Adrenal gland (tissue), 12 donors: ENCODE measurements around the gene PDHX. TPM values are rescaled to one million over a fixed set of nuclear protein-coding genes. Genes with fewer than 3 reads are reported as not detected.

Experiments
- DNase-seq, 7 donors: peaks; one replicate each; pipeline ENCODE4 v3.0.0-alpha.2; 2019 to 2020
- H3K27ac ChIP-seq, 5 donors: fragments of 200-600 bp; sonication (generic) in 4 of 5; 1 replicate in 3 of 5; 2 replicates in 2 of 5; pipeline versions ENCODE4 v1.5.1 to v1.8.0; 2016 to 2020; ENCODE audit warnings: mild to moderate bottlenecking in 1 of 5
- H3K27me3 ChIP-seq: fragments of 200-600 bp; 2 replicates; pipeline ENCODE4 v1.8.0; 2021
- H3K36me3 ChIP-seq, 2 donors: fragments of 200-600 bp; replicated peaks in 1 of 2; 1 replicate in 1 of 2; 2 replicates in 1 of 2; pipeline versions ENCODE4 v1.5.1 to v1.8.0; 2018 to 2022
- H3K4me1 ChIP-seq, 2 donors: fragments of 200-600 bp; replicated peaks in 1 of 2; 1 replicate in 1 of 2; 2 replicates in 1 of 2; pipeline versions ENCODE4 v1.5.1 to v1.8.0; 2018 to 2021
- H3K4me3 ChIP-seq, 4 donors: fragments of 200-600 bp; sonication (generic) in 3 of 4; one replicate each; pipeline ENCODE4 v1.5.1; 2016 to 2018
- H3K9me3 ChIP-seq, 3 donors: fragments of 200-600 bp; sonication (generic) in 1 of 3; replicated peaks in 1 of 3; 1 replicate in 2 of 3; 2 replicates in 1 of 3; pipeline versions ENCODE4 v1.5.1 to v1.8.0; 2016 to 2021
- POLR2A ChIP-seq, 2 donors: fragments of 450-650 bp; IDR thresholded peaks; one replicate each; pipeline ENCODE4 v1.6.1; 2017; ENCODE audit warnings: antibody characterized with exemption in 2 of 2, mild to moderate bottlenecking in 2 of 2, moderate library complexity in 1 of 2
- WGBS, 4 donors: extraction: QIAGEN DNeasy Blood & Tissue Kit in 2 of 4; methylation state at CpG; one replicate each; pipeline versions ENCODE4 v1.1.5 to v1.1.7; 2013 to 2017; 5-methylcytosine and 5-hydroxymethylcytosine counted together
- intact Hi-C, 2 donors: fragments of 100-400 bp; cut with DNase I; formaldehyde crosslinking; loops; one replicate each; pipeline versions ENCODE4 v1.14.1 to v1.15.0; 2022 to 2023
- polyA plus RNA-seq, 3 donors: library from polyadenylated mRNA; stranded (reverse); fragments of 200-250 nt in 2 of 3; fragments of 350-450 nt in 1 of 3; fragmentation: Illumina TruSeq in 1 of 3; extraction: RNeasy Lipid Tissue Mini Kit (QIAGEN cat#74804) in 1 of 3; gene quantifications; one replicate each; pipeline ENCODE4 v1.2.3, GENCODE V29; 2013 to 2014
- total RNA-seq, 9 donors: library from RNA; depleted of rRNA in 4 of 9; stranded (reverse); fragments of >200 nt in 4 of 9; fragments of 120-200 nt in 1 of 9; fragmentation: NEBNext Ultra II Directional in 1 of 9; extraction: Animal tissue kit (Norgen Biotek cat#: 25700) in 1 of 9; gene quantifications; one replicate each; pipeline versions ENCODE4 v1.1.0 to v1.2.4, GENCODE V29; 2013 to 2023
- TF ChIP-seq, protein P1 (sequence below), 6 experiments: fragments of 450-650 bp in 4 of 6; fragments of 200-600 bp in 2 of 6; sonication (generic) in 1 of 6; IDR thresholded peaks; 1 replicate in 5 of 6; 2 replicates in 1 of 6; pipeline versions ENCODE4 v1.5.1 to v1.8.0; 2016 to 2021; ENCODE audit warnings: antibody characterized with exemption in 6 of 6, mild to moderate bottlenecking in 2 of 6, moderate library complexity in 1 of 6
- donor health status: healthy with polysubstance abuse.
- donor health status: Bipolar disorder and iron deficiency.
- donor health status: DM: yes; HTN: yes; CAD: no.
- donor health status: DM: no; HTN: no; CAD: no.
- donor health status: DM: no; HTN: no; CAD: no.
- donor health status: DM: yes; HTN: yes; CAD: no.

Gene PDHX
- total and polyA plus RNA-seq, 12 donors, result 13.9 to 98.4 (median 45.6) TPM

DNA sequence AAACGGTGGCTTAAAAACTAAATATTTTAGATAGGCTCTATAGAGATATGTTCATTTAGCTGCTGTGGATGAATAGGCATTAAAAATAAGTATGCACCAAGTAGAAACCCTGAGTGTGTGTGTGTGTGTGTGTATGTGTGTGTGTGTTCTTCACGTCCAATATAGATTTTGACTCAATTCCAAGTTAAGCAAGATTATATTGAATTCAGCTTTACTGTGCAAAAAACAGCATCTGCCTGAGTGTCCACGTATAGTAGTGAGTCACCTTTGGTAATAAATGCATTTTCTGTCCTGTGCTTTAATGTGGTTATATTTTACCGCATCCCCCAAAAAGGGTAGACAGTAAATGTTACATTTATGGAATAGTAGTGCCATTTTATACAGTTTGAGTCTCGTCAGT is 71.2 kb downstream of the PDHX start:
- no peaks in the 10 kb centered on the region for H3K9me3 ChIP-seq
- TF ChIP-seq, protein P1, sequence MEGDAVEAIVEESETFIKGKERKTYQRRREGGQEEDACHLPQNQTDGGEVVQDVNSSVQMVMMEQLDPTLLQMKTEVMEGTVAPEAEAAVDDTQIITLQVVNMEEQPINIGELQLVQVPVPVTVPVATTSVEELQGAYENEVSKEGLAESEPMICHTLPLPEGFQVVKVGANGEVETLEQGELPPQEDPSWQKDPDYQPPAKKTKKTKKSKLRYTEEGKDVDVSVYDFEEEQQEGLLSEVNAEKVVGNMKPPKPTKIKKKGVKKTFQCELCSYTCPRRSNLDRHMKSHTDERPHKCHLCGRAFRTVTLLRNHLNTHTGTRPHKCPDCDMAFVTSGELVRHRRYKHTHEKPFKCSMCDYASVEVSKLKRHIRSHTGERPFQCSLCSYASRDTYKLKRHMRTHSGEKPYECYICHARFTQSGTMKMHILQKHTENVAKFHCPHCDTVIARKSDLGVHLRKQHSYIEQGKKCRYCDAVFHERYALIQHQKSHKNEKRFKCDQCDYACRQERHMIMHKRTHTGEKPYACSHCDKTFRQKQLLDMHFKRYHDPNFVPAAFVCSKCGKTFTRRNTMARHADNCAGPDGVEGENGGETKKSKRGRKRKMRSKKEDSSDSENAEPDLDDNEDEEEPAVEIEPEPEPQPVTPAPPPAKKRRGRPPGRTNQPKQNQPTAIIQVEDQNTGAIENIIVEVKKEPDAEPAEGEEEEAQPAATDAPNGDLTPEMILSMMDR (IDR thresholded peaks at IDR 0.05), result no peak
- TF ChIP-seq POLR2A (IDR thresholded peaks at IDR 0.05), result no peak
- H3K36me3 ChIP-seq, result peaks cover 0 to 19% of the 10 kb centered on the region in 2 donors
- no peak overlapping the region for H3K4me3 ChIP-seq
- WGBS, 4 donors, result 88 to 91% (median 88%) methylated on average over 5 of the region's 5 CpGs
- H3K4me1 ChIP-seq, result peaks cover 0 to 9% of the 10 kb centered on the region in 2 donors
- no peaks in the 10 kb centered on the region for H3K27me3 ChIP-seq
- intact Hi-C loops, result no loop called here
- no peak for DNase-seq
- H3K27ac ChIP-seq, result no peak overlapping the region

DNA sequence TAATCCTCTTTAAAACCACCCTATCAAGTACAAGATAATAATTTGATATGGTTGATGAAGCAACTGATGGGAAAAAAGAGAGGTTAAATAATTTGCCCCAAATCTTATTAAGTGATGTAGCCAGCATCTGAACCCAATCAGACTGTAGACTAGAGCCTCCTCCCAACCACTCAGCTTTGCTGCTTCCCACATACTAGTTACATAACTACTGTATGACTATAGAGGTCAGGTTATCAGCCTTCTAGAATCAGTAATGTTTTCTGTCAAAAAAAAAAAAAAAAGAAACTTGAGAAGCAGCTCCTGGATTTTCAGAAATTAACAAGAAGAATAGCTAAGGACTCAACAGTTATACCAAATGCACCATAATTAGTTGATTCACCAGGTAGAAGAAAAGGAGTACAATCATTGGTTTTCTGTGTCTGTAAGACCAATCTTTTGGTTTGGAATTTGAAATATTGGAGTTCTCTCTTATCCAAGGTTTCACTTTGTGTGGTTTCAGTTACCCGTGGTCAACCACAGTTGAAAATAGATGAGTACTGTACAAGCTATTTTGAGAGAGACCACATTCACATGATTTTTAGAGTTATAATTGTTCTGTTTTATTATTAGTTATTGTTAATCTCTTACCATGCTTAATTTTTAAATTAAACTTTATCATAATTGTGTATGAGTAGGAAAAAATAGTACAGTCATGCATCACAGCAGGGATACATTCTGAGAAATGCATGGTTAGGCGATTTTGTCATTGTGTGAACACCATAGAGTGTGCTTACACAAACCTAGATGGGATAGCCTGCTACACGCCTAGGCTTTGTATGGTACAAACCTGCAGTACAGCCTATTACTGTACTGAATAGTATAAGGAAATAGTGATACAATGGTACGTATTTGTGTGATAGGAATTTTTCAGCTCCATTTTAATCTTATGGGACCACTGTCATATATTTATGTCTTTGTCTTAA is 72.2 kb downstream of the PDHX start:
- 78 to 92% (median 89%) methylated on average over 4 of the region's 4 CpGs for WGBS, 4 donors
- H3K36me3 ChIP-seq, result peaks cover 0 to 19% of the 10 kb centered on the region in 2 donors

DNA sequence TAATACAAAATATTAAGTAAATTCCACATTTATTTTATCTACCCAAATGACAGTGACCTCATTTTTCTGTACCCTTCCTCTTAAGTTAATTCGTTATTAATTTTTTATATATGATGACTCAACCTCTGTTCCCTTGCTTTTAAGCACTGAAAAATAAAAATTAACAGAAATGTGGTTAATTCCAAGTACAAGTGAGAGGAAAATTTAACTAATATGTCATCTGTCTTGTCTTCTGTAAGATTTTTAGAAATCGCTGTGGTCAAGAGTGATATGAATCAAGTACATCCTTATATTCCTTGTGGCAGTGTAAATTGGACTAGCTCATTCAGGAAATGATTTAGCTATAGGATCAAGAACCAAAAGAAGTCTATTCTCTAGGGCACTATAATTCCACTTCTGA is 74.5 kb downstream of the PDHX start:
- no peak overlapping the region for H3K4me3 ChIP-seq
- DNase-seq, result no peak
- peaks cover 0 to 5% of the 10 kb centered on the region in 2 donors for H3K36me3 ChIP-seq
- H3K9me3 ChIP-seq, result peaks cover 0 to 2% (median 0%) of the 10 kb centered on the region in 3 donors
- no peaks in the 10 kb centered on the region for H3K27me3 ChIP-seq
- 79 to 89% (median 86%) methylated on average over 2 of the region's 2 CpGs for WGBS, 4 donors
- intact Hi-C loops, result no loop called here
- H3K4me1 ChIP-seq, result peaks cover 0 to 9% of the 10 kb centered on the region in 2 donors
- TF ChIP-seq POLR2A (IDR thresholded peaks at IDR 0.05), result no peak
- TF ChIP-seq, protein P1 (IDR thresholded peaks at IDR 0.05), result no peak
- no peak overlapping the region for H3K27ac ChIP-seq

More for the DNA sequence above, 72.2 kb downstream of the PDHX start:
- intact Hi-C loops, result no loop called here
- no peak for TF ChIP-seq POLR2A (IDR thresholded peaks at IDR 0.05)
- TF ChIP-seq, protein P1 (IDR thresholded peaks at IDR 0.05), result no peak
- no peaks in the 10 kb centered on the region for H3K9me3 ChIP-seq
- H3K4me1 ChIP-seq, result peaks cover 0 to 9% of the 10 kb centered on the region in 2 donors
- H3K27ac ChIP-seq, result no peak overlapping the region
- H3K4me3 ChIP-seq, result no peak overlapping the region
- no peaks in the 10 kb centered on the region for H3K27me3 ChIP-seq
- DNase-seq, result no peak

DNA sequence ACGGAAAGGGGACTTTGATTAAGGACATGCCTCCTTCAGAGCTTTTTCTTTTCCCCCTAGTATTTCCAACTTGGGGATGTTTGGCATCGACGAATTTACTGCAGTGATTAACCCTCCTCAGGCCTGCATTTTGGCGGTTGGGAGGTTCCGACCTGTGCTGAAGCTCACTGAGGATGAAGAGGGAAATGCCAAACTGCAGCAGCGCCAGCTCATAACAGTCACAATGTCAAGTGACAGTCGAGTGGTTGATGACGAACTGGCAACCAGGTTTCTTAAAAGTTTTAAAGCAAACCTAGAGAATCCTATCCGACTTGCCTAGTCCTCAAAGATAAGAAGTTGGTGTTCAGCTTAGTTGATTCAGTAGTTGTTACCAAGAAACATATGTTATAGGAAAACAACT is 78.4 kb downstream of the PDHX start:
- H3K4me1 ChIP-seq, result peaks cover 0 to 4% of the 10 kb centered on the region in 2 donors
- TF ChIP-seq, protein P1 (IDR thresholded peaks at IDR 0.05), result no peak
- TF ChIP-seq POLR2A (IDR thresholded peaks at IDR 0.05), result no peak
- no peak for DNase-seq
- intact Hi-C loops, result no loop called here
- H3K9me3 ChIP-seq, result peaks cover 0 to 7% (median 0%) of the 10 kb centered on the region in 3 donors
- no peak overlapping the region for H3K4me3 ChIP-seq
- H3K36me3 ChIP-seq, result peaks cover 0 to 5% of the 10 kb centered on the region in 2 donors
- H3K27ac ChIP-seq, result no peak overlapping the region
- 94 to 98% (median 96%) methylated on average over 9 of the region's 9 CpGs for WGBS, 4 donors
- no peaks in the 10 kb centered on the region for H3K27me3 ChIP-seq
